NT2/D1 (cell line): ENCODE data around the gene MPL.

Experiments used
- SUZ12 ChIP-seq: IDR thresholded peaks from 2 replicates; pipeline ENCODE4 v1.6.1; 2011; ENCODE audit not compliant: insufficient read length, insufficient read depth; ENCODE audit errors: extremely low read depth
- YY1 ChIP-seq: IDR thresholded peaks from 2 replicates; pipeline ENCODE4 v1.6.1; 2011; ENCODE audit not compliant: insufficient read length, insufficient read depth
- ZNF274 ChIP-seq: IDR thresholded peaks from 2 replicates; pipeline ENCODE4 v1.6.1; 2011; ENCODE audit warnings: mild to moderate bottlenecking, low read depth, low read length

GRCh38 chr1:43296207-43296606 lies 41.4 kb upstream of the MPL start:
- no peak for TF ChIP-seq YY1
- no peak for TF ChIP-seq ZNF274
- TF ChIP-seq SUZ12, result no peak
